Hippocampal formation (tissue), 2 donors: Measurements from ENCODE around the gene PLA2G5.
"Not testable (repeated sequence)": the region's sequence is repeated elsewhere in the genome, so short reads cannot be mapped to it uniquely, and the experiment has no call there.

Source experiments
- DNase-seq, 2 donors: peaks; one replicate each; lab custom pipeline; 2025; lab: John Stamatoyannopoulos, UW

Gene PLA2G5

DNA sequence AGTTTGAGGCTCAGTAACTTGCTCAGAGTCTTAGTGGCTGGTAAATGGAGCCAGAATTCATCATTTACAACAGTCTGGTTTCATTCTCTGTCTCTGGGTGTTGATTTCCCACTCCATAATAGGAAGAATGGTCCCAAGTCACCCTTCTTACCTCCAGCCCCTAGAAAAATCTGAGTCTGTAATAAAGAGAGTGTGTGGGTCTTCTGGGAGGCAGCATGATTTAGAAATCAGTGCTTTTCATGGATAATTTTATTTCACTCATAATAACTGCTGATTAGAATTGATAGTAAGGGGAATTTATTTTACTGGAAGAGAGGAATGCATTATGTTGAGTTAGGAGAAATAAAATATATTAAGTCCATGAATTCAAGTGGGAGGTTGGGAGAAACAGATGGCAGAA is 47.2 kb downstream of the PLA2G5 start:
- DNase-seq, result no peak

DNA sequence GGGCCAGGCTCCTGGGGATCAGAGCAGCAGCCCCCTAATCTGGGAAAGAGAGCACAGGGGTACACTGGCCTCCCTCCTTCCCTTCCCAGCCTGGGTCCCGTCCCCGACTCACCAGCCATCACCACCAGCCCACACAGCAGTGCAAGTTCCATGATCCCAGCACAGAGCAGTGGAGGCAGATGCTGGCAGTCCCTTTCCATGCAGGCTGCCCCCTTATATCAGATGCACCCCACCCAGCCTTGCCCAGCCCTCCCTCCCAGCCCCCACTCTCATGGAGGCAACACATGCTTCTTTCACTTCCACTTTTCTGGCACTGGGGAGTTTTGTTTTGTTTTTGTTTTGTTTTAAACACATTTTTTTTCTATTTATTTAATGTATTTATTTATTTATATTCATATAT is 49.4 kb downstream of the PLA2G5 start, which contains the start of gene PLA2G2D:
TSS of gene PLA2G2D (minus strand) at position 190 of the 400 bp plus-strand sequence. CDS start at position 152, 38 bp downstream.
- no peak for DNase-seq

DNA sequence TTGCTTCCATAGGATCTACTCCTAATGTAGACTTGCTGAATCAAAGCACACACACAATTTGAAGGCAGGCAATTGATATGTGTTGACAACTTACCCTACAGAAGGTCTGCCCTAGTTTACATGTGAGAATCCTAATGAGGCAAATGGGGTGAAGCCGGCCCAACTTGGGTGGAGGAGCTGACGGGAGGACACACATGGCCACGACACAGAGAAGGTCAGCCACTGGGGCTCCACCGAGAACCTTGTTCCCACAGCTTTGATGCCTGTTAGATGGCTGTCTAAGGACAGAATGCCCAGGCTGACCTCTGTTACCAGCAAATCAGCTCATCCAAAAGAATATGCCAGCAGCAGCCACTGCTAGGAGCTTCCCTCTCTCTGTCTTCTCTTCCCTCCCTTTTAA is 50.8 kb downstream of the PLA2G5 start:
- no peak for DNase-seq

DNA sequence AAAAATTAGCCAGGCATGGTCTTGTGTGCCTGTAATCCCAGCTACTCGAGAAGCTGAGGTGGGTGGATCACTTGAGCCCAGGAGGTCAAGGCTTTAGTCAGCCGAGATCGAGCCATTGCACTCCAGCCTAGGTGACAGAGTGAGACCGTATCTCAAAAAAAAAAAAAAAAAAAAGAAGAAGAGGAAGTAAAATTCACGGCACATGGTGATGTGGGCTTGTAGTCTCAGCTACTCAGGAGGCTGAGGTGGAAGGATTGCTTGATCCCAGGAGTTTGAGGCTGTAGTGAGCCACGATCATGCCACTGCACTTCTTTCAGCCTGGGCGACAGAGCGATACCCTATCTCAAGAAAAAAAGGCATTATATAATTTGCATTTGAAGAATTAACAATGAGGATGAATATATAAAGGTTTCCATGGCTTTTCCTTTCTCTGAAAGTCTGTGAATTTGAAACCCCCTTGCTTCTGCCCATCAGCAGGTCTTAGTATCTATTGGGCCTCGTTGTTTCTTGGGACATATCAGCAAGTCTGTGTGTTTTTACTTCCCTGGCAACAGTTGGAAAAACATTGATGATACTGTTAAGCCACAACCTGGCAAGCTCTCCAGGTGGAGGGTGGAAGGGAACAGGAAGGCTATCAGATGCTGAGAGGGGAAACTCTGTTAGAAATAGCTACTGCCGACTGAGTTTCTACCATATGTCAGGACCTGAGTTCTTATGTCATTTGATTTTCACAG is 53.9 kb downstream of the PLA2G5 start:
- no peak for DNase-seq

DNA sequence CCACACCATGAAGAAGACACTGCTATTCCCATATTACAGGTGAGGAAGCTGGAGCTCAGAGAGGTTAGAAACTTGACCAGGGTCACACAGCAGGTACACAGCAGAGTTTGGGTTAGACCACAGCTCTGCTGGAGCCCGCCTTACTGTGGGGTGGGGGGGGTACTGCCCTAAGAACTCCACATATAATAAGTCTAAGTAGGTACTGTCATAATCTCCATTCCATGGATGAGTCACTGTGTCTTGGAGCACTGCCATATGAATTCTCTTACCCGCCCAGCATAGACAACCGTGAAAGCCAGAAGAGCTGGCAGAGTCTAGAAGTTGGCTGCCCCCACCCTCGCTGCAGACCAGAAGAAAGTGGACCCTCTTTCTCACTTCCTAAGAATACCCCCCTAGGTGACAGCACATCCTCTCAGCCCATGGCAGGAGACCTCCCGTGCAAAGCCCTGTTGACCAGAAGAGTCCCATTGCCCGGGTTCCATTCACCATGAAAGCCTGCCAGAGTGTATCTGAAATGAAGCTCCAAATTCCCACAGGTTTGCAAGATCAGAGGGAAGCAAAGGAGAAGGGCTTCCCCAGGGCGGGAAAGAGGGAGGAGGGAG is 54.6 kb downstream of the PLA2G5 start:
- DNase-seq, result no peak

- DNase-seq, result no peak
Observed at GRCh38 chr1:20125100-20125499, 55.1 kb downstream of the PLA2G5 start.

DNA sequence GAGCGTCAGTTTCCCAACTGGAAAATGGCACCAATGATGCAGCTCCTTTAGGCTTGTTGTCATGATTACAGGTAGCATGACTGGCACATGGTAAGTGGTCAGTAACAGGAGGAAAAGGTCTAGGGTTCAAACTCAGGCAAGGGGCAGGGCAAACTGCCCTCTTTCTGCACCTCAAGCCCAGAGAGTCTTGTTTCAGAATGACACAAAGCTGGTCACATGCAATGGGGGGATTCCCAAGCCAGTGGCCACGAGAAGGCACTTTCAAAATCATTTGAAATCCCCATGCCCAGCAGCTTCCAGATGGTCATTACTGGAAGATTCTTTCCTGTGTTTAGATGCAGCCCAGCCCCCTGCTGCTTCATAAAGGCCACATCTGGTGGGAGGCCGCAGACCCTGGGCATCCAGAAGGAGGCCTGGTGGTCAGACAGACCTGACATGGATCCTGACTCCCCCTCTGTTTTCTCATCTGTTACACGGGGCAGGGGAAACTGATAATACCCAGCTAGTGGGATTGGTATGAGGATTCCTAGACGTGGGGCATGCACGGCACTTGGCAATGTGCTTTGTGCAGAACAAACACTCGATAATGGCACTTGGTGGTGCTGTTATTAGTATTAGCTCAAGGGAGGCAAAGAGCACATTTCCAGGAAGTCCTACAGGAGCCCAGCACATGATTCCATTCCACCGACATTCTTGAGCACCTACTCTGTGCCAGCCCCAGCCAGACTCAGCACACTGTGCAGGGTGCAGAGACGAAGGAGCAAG is 56.2 kb downstream of the PLA2G5 start:
- DNase-seq, result no peak

- no peak for DNase-seq
Observed at GRCh38 chr1:20126806-20127440, 56.9 kb downstream of the PLA2G5 start.

DNA sequence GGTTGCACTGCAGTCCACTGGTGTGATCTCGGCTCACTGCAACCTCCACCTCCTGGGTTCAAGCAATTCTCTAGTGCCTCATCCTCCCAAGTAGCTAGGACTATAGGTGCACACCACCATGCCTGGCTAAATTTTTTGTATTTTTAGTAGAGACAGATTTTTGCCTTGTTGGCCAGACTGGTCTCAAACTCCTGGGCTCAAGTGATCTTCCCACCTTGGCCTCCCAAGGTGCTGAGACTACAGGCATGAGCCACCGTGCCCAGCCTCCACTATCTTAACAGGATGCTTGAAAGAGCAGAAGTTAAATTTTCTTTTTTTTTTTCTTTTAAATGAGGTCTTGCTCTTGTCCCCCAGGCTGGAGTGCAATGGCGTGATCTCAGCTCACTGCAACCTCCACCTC is 60.5 kb downstream of the PLA2G5 start:
- DNase-seq, result not testable (repeated sequence)

DNA sequence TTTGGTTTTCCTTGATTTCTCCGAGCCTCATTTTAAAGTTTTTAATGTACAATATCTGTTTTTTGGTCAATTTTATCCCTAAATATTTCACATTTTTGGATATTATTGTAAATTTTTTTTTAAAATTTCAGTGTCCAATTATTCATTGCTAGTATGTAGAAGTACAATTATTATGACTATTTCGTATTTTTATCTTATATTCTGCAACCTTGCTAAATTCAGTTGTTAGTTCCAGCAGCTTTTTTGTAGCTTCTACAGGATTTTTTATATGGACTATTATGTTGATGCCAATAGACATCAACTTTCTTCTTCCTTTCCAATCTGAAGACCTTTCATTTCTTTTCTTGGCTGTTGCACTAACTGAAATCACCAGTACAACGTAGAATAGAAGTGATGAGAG is 65.0 kb downstream of the PLA2G5 start:
- no peak for DNase-seq

DNA sequence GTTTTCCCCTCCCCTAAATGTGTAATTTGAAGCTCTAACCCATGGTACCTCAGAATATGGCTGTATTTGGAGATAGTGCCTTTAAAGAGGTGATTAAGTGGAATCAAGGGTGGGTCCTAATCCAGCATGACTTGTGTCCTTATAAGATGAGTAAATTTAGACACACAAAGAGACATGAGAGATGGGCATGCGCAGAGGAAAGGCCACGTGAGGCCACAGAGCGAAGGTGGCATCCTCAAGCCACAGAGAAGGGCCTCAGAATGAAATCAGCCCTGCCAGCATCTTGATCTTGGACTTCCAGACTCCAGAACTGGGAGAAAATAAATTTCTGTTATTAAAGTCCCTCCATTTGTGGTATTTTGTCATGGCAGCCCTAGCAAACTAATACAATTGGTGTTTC is 66.3 kb downstream of the PLA2G5 start:
- DNase-seq, result no peak

DNA sequence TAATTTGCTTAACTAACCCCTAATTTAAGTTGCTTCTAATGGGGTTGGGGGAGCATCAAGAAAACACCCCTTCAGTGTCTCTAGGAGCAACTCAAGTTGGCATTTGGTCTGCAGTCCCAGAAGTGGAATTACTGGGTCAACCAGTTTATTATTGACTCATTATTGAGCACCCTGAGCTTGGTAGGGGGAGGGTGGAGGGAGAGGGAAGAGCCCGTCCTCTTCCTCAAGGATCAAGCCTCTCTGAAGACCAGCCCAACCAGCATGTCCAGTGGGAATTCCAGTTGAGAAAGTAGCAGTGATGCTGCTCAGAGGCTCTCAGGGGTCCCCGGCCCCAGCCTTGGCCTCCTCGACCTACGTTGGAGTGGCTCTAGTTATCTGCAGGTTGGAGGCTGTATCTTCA is 67.1 kb downstream of the PLA2G5 start:
- no peak for DNase-seq

- DNase-seq, result no peak
Observed at GRCh38 chr1:20137604-20138003, 67.6 kb downstream of the PLA2G5 start.

- DNase-seq, result no peak
Observed at GRCh38 chr1:20138346-20138745, 68.4 kb downstream of the PLA2G5 start.

- DNase-seq, result no peak
Observed at GRCh38 chr1:20138961-20139550, 69.1 kb downstream of the PLA2G5 start, which contains the start of gene PLA2G2F. PLA2G2F (plus strand) TSS chr1:20139323; CDS start chr1:20139428, 105 bp downstream.

DNA sequence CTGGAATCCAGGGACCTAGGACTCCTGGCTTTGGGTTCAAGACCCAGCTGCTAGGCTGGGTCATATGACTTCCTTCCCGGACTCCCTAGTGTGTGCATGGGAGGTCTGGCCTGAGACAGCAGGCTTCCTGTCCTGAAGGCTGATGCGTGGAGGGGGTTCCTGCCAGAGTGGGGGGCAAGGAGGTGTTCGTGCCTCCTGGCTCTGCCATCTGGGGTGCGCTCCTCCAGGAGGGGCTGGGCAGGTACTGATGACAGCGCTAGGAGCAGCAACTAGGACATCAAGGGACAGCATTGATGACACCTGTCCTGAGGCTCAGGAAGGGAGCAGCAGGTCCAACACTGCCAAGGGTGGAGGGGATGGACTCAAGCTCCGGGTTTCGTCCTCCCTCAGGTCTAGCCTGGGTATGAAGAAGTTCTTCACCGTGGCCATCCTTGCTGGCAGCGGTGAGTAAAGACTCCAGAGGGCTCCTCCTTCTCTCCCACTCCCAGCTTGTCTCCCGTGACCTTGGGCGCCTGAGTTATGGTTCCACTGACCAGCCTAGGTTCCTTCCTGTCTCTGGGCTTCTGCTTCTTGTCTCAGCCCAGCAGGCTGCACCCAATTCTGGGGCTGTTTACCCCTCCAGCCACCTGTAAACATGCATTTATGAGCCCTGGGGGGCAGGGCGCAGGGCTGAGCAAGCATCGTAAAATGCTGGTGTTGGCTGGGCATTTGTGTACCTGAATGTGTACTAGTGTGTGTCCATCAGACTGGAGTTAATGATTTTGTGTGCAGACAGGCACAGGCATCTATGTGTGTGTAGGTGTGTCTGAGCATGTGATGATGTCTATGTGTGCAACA is 70.0 kb downstream of the PLA2G5 start:
- no peak for DNase-seq

- no peak for DNase-seq
Observed at GRCh38 chr1:20141001-20141400, 71.0 kb downstream of the PLA2G5 start.

DNA sequence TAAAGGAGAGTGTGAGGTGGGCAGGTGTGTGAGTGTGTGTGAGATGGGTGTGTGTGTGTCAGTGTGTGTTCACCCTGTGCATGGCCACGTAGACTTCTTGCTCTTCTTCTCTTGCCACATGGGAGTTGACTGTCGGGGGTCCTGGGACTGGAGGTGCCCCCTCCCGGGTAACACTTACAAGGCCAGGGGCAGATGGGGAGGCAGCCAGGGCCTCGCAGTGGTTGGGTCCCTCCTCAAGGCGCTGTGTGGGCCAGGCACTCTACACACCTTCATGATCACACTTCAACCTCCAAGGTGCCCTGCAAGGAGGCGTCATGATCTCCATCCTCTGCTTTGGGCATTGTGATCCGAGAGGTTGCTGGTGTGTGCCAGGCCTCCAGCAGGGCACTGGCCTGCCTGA is 71.5 kb downstream of the PLA2G5 start:
- DNase-seq, result no peak
